Right lobe of liver (tissue), 6 donors: ENCODE results near the gene C1QTNF7. TPM values are rescaled to one million over a fixed set of nuclear protein-coding genes. Genes with fewer than 3 reads are reported as not detected.

Experiments
- ATAC-seq, 4 donors: fragments of 200-7000 bp; cut with Tn5 transposase; one replicate each; pipeline ENCODE4 v1.9.1; 2020; ENCODE audit warnings: mild to moderate bottlenecking in 4 of 4, moderate library complexity in 4 of 4
- DNase-seq, 3 donors: peaks; one replicate each; pipeline ENCODE4 v3.0.0-alpha.2; 2020
- H3K27ac ChIP-seq, 3 donors: fragments of 200-600 bp; one replicate each; pipeline ENCODE4 v1.8.0; 2022
- H3K27me3 ChIP-seq, 2 donors: fragments of 200-600 bp; one replicate each; pipeline ENCODE4 v1.8.0; 2022
- H3K36me3 ChIP-seq, 4 donors: fragments of 200-600 bp; sonication (generic) in 1 of 4; one replicate each; pipeline versions ENCODE4 v1.5.1 to v1.8.0; 2017 to 2022; ENCODE audit warnings: control low read depth in 1 of 4
- H3K4me1 ChIP-seq, 4 donors: fragments of 200-600 bp; sonication (generic) in 1 of 4; one replicate each; pipeline versions ENCODE4 v1.5.1 to v1.8.0; 2017 to 2022; ENCODE audit warnings: control low read depth in 1 of 4
- H3K4me3 ChIP-seq, 3 donors: fragments of 200-600 bp; one replicate each; pipeline ENCODE4 v1.8.0; 2022
- H3K9me3 ChIP-seq, 4 donors: fragments of 200-600 bp; sonication (generic) in 1 of 4; one replicate each; pipeline versions ENCODE4 v1.5.1 to v1.8.0; 2017 to 2022; ENCODE audit warnings: control low read depth in 1 of 4
- POLR2A ChIP-seq: fragments of 450-650 bp; IDR thresholded peaks from one replicate; pipeline ENCODE4 v1.6.1; 2017; ENCODE audit warnings: antibody characterized with exemption, mild to moderate bottlenecking
- WGBS: methylation state at CpG from one replicate; pipeline ENCODE4 v1.1.6; 2018; ENCODE audit warnings: low coverage, low lambda C conversion rate; ENCODE audit not compliant: insufficient coverage; ENCODE audit errors: missing lambda C conversion rate; 5-methylcytosine and 5-hydroxymethylcytosine counted together
- intact Hi-C, 2 donors: fragments of 100-400 bp; cut with DNase I; formaldehyde crosslinking; loops; one replicate each; pipeline versions ENCODE4 v1.11.2 to v1.14.1; 2022
- long read RNA-seq: library from polyadenylated mRNA; unstranded; transcript quantifications from one replicate; pipeline ENCODE4 v2.0.0, GENCODE V29; 2019
- total RNA-seq, 6 experiments: library from RNA; depleted of rRNA in 2 of 6; stranded (reverse); fragments of >200 nt in 2 of 6; fragmentation: NEBNext Ultra II Directional in 3 of 6; extraction: Animal tissue kit (Norgen Biotek cat#: 25700) in 3 of 6; gene quantifications; one replicate each; pipeline versions ENCODE4 v1.1.0 to v1.2.4, GENCODE V29; 2016 to 2023
- TF ChIP-seq, protein P1 (sequence below), 4 donors: fragments of 200-600 bp in 3 of 4; fragments of 450-650 bp in 1 of 4; IDR thresholded peaks; one replicate each; pipeline versions ENCODE4 v1.5.1 to v1.8.0; 2016 to 2022; ENCODE audit warnings: antibody characterized with exemption in 4 of 4, mild to moderate bottlenecking in 2 of 4
- donor health status: DM: no; HTN: yes; CAD: no.
- donor health status: DM: no; HTN: no; CAD: no.
- donor health status: DM: no; HTN: no; CAD: no.
- donor health status: DM: no; HTN: yes; CAD: no.
- donor health status: DM: no; HTN: yes; CAD: no.

Gene C1QTNF7, protein sequence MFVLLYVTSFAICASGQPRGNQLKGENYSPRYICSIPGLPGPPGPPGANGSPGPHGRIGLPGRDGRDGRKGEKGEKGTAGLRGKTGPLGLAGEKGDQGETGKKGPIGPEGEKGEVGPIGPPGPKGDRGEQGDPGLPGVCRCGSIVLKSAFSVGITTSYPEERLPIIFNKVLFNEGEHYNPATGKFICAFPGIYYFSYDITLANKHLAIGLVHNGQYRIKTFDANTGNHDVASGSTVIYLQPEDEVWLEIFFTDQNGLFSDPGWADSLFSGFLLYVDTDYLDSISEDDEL
- 1 to 10 TPM in 1 of 6 experiments, under 1 TPM in 5; 0.15 to 1.2 (median 0.27) TPM for total RNA-seq
- long read RNA-seq, result 0 reads

DNA sequence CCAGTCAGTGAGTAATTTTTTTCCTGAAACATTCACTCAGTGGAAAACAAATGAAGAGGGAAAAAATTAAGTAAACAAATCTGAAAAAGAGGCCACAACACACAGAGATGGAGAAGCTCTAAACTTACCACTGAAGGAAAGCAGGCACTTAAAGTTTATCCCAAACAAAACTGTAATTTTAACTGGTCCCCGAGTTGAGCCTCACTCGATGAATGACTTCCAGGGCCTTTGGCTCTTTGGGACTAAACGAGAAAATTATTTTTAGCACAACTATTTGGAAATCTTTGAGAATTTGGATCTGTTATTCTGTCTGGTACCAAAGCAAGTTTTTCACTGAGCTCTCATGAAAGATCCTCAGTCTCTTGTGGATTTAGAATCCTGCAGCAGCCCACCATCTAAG, at the start of gene C1QTNF7:
Gene C1QTNF7 (plus strand): TSS at position 333 of the 400 bp plus-strand sequence. CDS start 7,711 bp downstream, outside the sequence.
- no peaks in the 10 kb centered on the region for H3K4me1 ChIP-seq
- ATAC-seq (no peak), DNase-seq (no peak)
- 70% methylated on average over 3 of the region's 3 CpGs for WGBS
- no peak within 1 kb of the TSS for H3K4me3 ChIP-seq
- no peaks in the 10 kb centered on the region for H3K9me3 ChIP-seq
- intact Hi-C loops, result no loop called here
- TF ChIP-seq, protein P1, sequence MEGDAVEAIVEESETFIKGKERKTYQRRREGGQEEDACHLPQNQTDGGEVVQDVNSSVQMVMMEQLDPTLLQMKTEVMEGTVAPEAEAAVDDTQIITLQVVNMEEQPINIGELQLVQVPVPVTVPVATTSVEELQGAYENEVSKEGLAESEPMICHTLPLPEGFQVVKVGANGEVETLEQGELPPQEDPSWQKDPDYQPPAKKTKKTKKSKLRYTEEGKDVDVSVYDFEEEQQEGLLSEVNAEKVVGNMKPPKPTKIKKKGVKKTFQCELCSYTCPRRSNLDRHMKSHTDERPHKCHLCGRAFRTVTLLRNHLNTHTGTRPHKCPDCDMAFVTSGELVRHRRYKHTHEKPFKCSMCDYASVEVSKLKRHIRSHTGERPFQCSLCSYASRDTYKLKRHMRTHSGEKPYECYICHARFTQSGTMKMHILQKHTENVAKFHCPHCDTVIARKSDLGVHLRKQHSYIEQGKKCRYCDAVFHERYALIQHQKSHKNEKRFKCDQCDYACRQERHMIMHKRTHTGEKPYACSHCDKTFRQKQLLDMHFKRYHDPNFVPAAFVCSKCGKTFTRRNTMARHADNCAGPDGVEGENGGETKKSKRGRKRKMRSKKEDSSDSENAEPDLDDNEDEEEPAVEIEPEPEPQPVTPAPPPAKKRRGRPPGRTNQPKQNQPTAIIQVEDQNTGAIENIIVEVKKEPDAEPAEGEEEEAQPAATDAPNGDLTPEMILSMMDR (IDR thresholded peaks at IDR 0.05), result no peak
- no peak for TF ChIP-seq POLR2A
- H3K27ac ChIP-seq, result no peak within 1 kb of the TSS
- H3K27me3 ChIP-seq, result no peaks in the 10 kb centered on the region
- no peaks in the 10 kb centered on the region for H3K36me3 ChIP-seq

DNA sequence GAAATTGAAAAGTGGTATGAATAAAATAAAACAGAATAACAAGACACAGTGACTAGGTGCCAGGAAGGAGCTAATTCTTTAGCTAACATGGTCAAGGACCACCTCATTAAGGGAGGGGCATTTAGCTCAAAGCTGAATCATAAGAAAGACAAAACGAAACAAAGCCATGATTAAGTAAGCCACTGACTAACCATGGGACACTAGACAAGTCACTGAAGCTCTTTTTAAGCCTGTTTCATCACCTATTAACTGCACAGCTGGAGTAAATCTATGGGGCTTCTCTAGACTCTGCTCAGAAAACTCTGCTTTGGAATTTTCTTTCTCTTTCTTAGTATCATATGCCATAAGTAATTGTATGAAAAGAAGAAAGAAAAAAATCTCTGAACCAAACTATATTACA, 49.8 kb upstream of the C1QTNF7 start:
- DNase-seq, result no peak
- intact Hi-C loops, result no loop called here
- no peak for ATAC-seq
- H3K27me3 ChIP-seq, result no peaks in the 10 kb centered on the region
- no peaks in the 10 kb centered on the region for H3K9me3 ChIP-seq
- H3K4me3 ChIP-seq, result no peak overlapping the region
- H3K4me1 ChIP-seq, result no peaks in the 10 kb centered on the region
- H3K27ac ChIP-seq, result no peak overlapping the region
- no peaks in the 10 kb centered on the region for H3K36me3 ChIP-seq
- WGBS, result 21% methylated on average over 1 of the region's 1 CpG
- TF ChIP-seq, protein P1 (IDR thresholded peaks at IDR 0.05), result no peak
- TF ChIP-seq POLR2A, result no peak

DNA sequence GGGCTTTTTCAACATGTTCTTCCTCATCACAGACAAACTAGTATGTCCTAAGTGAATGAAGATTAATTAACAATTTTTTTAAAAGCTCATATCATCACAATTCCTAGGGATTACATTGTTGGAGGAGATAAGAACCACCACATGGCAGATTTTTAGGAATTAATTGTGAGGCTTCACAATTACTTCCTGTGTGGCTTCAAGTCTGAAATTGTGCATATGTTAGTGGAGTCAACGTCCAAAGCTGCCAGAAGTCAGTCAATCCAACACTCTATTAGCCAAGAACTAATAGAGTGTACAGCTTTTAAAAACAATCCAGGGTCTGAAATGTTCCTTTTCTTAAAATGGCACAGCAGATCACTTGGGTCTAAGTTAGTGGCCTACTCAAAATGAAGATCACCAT, 49.3 kb upstream of the C1QTNF7 start:
- DNase-seq (no peak), ATAC-seq (no peak)
- H3K27ac ChIP-seq, result no peak overlapping the region
- no peak overlapping the region for H3K4me3 ChIP-seq
- 33% methylated on average over 1 of the region's 1 CpG for WGBS
- intact Hi-C loops, result no loop called here
- no peaks in the 10 kb centered on the region for H3K4me1 ChIP-seq
- no peak for TF ChIP-seq POLR2A
- TF ChIP-seq, protein P1 (IDR thresholded peaks at IDR 0.05), result no peak
- no peaks in the 10 kb centered on the region for H3K9me3 ChIP-seq
- no peaks in the 10 kb centered on the region for H3K27me3 ChIP-seq
- H3K36me3 ChIP-seq, result no peaks in the 10 kb centered on the region

- Histone ChIP-seq H3K27ac (no peak overlapping the region), H3K36me3 (no peaks in the 10 kb centered on the region), H3K4me1 (no peaks in the 10 kb centered on the region), H3K9me3 (no peaks in the 10 kb centered on the region), H3K4me3 (no peak overlapping the region), H3K27me3 (no peaks in the 10 kb centered on the region)
- TF ChIP-seq, protein P1 (IDR thresholded peaks at IDR 0.05), result no peak
- no peak for TF ChIP-seq POLR2A
- intact Hi-C loops, result no loop called here
- whole genome bisulfite sequencing, result 72% methylated on average over 3 of the region's 3 CpGs
- DNase-seq (no peak), ATAC-seq (no peak)
Observed at GRCh38 chr4:15381806-15382338, 46.0 kb upstream of the C1QTNF7 start.
